ENCODE measurements around the gene CACNA2D2.

- TF ChIP-seq POLR2A (IDR thresholded peaks at IDR 0.05) (peak; percentile 84), EP300 (IDR thresholded peaks at IDR 0.05) (peak; percentile 73)
- TF ChIP-seq, protein P1, sequence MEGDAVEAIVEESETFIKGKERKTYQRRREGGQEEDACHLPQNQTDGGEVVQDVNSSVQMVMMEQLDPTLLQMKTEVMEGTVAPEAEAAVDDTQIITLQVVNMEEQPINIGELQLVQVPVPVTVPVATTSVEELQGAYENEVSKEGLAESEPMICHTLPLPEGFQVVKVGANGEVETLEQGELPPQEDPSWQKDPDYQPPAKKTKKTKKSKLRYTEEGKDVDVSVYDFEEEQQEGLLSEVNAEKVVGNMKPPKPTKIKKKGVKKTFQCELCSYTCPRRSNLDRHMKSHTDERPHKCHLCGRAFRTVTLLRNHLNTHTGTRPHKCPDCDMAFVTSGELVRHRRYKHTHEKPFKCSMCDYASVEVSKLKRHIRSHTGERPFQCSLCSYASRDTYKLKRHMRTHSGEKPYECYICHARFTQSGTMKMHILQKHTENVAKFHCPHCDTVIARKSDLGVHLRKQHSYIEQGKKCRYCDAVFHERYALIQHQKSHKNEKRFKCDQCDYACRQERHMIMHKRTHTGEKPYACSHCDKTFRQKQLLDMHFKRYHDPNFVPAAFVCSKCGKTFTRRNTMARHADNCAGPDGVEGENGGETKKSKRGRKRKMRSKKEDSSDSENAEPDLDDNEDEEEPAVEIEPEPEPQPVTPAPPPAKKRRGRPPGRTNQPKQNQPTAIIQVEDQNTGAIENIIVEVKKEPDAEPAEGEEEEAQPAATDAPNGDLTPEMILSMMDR (IDR thresholded peaks at IDR 0.05), result peak in 1 of 3 donors; percentile 41
Observed at GRCh38 chr3:50337175-50337861, 166.1 kb downstream of the CACNA2D2 start.
